ENCODE measurements around the gene INTS11. TPM values are rescaled to one million over a fixed set of nuclear protein-coding genes. Genes with fewer than 3 reads are reported as not detected.

Gene INTS11
- total RNA-seq, 1 experiment from 2014 or later: 189 TPM

GRCh38 chr1:1264026-1264425 lies 60.4 kb downstream of the INTS11 start:
- peaks cover 32% of the 10 kb centered on the region for H3K36me3 ChIP-seq (replicated peaks; ENCODE audit: control insufficient read depth, insufficient read depth, low read length)

GRCh38 chr1:1262758-1263157 lies 61.7 kb downstream of the INTS11 start:
- no peak for DNase-seq
- H3K36me3 ChIP-seq (replicated peaks; ENCODE audit: control insufficient read depth, insufficient read depth, low read length): peaks cover 31% of the 10 kb centered on the region
- H3K27me3 ChIP-seq (ENCODE audit: control insufficient read depth, insufficient read depth, low read length): no peaks in the 10 kb centered on the region
- no peak overlapping the region for H3K4me3 ChIP-seq (ENCODE audit: insufficient read depth, low read depth, low read length)

More at GRCh38 chr1:1264026-1264425, 60.4 kb downstream of the INTS11 start:
- H3K27me3 ChIP-seq (ENCODE audit: control insufficient read depth, insufficient read depth, low read length): no peaks in the 10 kb centered on the region
- no peak for DNase-seq
- H3K4me3 ChIP-seq (ENCODE audit: insufficient read depth, low read depth, low read length): no peak overlapping the region

GRCh38 chr1:1262071-1262470 lies 62.4 kb downstream of the INTS11 start:
- no peak for DNase-seq
- peaks cover 28% of the 10 kb centered on the region for H3K36me3 ChIP-seq (replicated peaks; ENCODE audit: control insufficient read depth, insufficient read depth, low read length)
- no peaks in the 10 kb centered on the region for H3K27me3 ChIP-seq (ENCODE audit: control insufficient read depth, insufficient read depth, low read length)
- H3K4me3 ChIP-seq (ENCODE audit: insufficient read depth, low read depth, low read length): no peak overlapping the region

Other genes with a start within 250 kb of the INTS11 start
- 29.3 and 32.0 TPM in 2 replicates for gene C1orf159, start 208.6 kb downstream of the INTS11 start, total RNA-seq (2014; rRNA removed; shearing (Covaris generic))
- gene TTLL10, start 150.8 kb downstream of the INTS11 start, total RNA-seq (2014; rRNA removed; shearing (Covaris generic)): not detected in 2 replicates
- gene TNFRSF18, start 118.1 kb downstream of the INTS11 start, total RNA-seq (2014; rRNA removed; shearing (Covaris generic)): not detected in 2 replicates
- 0.07 and 0.89 TPM in 2 replicates for gene TNFRSF4, start 110.5 kb downstream of the INTS11 start, total RNA-seq (2014; rRNA removed; shearing (Covaris generic))
- gene SDF4, start 92.7 kb downstream of the INTS11 start, total RNA-seq (2014; rRNA removed; shearing (Covaris generic)): 102 and 127 TPM in 2 replicates
- 40.3 and 47.2 TPM in 2 replicates for gene B3GALT6, start 92.4 kb downstream of the INTS11 start, total RNA-seq (2014; rRNA removed; shearing (Covaris generic))
- 3.6 and 6.3 TPM in 2 replicates for gene C1QTNF12, start 77.9 kb downstream of the INTS11 start, total RNA-seq (2014; rRNA removed; shearing (Covaris generic))
- 81.8 and 105 TPM in 2 replicates for gene UBE2J2, start 50.8 kb downstream of the INTS11 start, total RNA-seq (2014; rRNA removed; shearing (Covaris generic))
- gene SCNN1D, start 44.2 kb downstream of the INTS11 start, total RNA-seq (2014; rRNA removed; shearing (Covaris generic)): 4.0 and 10.2 TPM in 2 replicates
- 55.7 and 55.9 TPM in 2 replicates for gene ACAP3, start 16.7 kb downstream of the INTS11 start, total RNA-seq (2014; rRNA removed; shearing (Covaris generic))
- 93.5 and 98.6 TPM in 2 replicates for gene PUSL1, start 16.1 kb downstream of the INTS11 start, total RNA-seq (2014; rRNA removed; shearing (Covaris generic))
- gene CPTP, start 142 bp upstream of the INTS11 start, total RNA-seq (2014; rRNA removed; shearing (Covaris generic)): 25.0 and 27.7 TPM in 2 replicates
- 0.14 TPM in 1 of 2 replicates, not detected in the other for gene TAS1R3, start 6.6 kb upstream of the INTS11 start, total RNA-seq (2014; rRNA removed; shearing (Covaris generic))
- gene DVL1, start 24.8 kb upstream of the INTS11 start, total RNA-seq (2014; rRNA removed; shearing (Covaris generic)): 189 and 191 TPM in 2 replicates
- 54.2 and 80.1 TPM in 2 replicates for gene MXRA8, start 33.9 kb upstream of the INTS11 start, total RNA-seq (2014; rRNA removed; shearing (Covaris generic))
- 275 and 320 TPM in 2 replicates for gene AURKAIP1, start 50.5 kb upstream of the INTS11 start, total RNA-seq (2014; rRNA removed; shearing (Covaris generic))
- gene CCNL2, start 74.7 kb upstream of the INTS11 start, total RNA-seq (2014; rRNA removed; shearing (Covaris generic)): 147 and 200 TPM in 2 replicates
- gene MRPL20, start 82.6 kb upstream of the INTS11 start, total RNA-seq (2014; rRNA removed; shearing (Covaris generic)): 184 and 267 TPM in 2 replicates
- 0.67 TPM in 1 of 2 replicates, not detected in the other for gene ANKRD65, start 96.6 kb upstream of the INTS11 start, total RNA-seq (2014; rRNA removed; shearing (Covaris generic))
- 32.1 and 37.1 TPM in 2 replicates for gene VWA1, start 111.0 kb upstream of the INTS11 start, total RNA-seq (2014; rRNA removed; shearing (Covaris generic))
- 0.14 and 0.74 TPM in 2 replicates for gene ATAD3C, start 125.0 kb upstream of the INTS11 start, total RNA-seq (2014; rRNA removed; shearing (Covaris generic))
- gene ATAD3B, start 147.1 kb upstream of the INTS11 start, total RNA-seq (2014; rRNA removed; shearing (Covaris generic)): 43.5 and 44.1 TPM in 2 replicates
- gene ATAD3A, start 187.5 kb upstream of the INTS11 start, total RNA-seq (2014; rRNA removed; shearing (Covaris generic)): 105 and 113 TPM in 2 replicates
- gene TMEM240, start 216.0 kb upstream of the INTS11 start, total RNA-seq (2014; rRNA removed; shearing (Covaris generic)): 13.6 and 14.3 TPM in 2 replicates